ENCODE measurements around the gene RAB44. TPM values are rescaled to one million over a fixed set of nuclear protein-coding genes. Genes with fewer than 3 reads are reported as not detected.

The RAB44 gene
- total and polyA plus RNA-seq, 2 of the 13 experiments (the other 11 are each of a cell fraction or from before 2014, with no cell fraction given) = not detected

DNA sequence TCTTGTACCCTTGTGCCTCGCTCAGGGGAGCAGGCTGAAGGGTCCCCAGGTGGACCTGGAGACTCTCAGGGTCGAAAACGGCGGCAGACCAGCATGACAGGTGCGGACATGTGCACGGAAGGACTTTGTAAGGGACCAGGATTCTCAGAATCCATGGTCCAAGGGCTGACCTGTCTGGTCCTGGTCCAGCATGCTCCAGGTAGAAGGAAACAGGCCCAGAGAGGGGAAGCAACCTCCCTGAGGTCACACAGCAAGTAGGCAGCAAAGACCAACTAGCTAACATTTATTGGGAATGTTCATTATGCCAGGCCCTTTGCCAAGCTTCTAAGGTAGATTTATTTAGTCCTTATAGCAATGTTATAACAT lies 13.2 kb upstream of the RAB44 start (continued):
- TF ChIP-seq, protein P1, sequence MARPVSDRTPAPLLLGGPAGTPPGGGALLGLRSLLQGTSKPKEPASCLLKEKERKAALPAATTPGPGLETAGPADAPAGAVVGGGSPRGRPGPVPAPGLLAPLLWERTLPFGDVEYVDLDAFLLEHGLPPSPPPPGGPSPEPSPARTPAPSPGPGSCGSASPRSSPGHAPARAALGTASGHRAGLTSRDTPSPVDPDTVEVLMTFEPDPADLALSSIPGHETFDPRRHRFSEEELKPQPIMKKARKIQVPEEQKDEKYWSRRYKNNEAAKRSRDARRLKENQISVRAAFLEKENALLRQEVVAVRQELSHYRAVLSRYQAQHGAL (CRISPR knock-in tag; IDR thresholded peaks at IDR 0.05; ENCODE audit: not compliant biosample characterization) = no peak
- TF ChIP-seq ZSCAN9 (CRISPR knock-in tag; IDR thresholded peaks at IDR 0.05; ENCODE audit: borderline replicate concordance) = no peak
- TF ChIP-seq GTF2F1 (IDR thresholded peaks at IDR 0.05; ENCODE audit: low read length) = no peak
- no peak for TF ChIP-seq ARNT (IDR thresholded peaks at IDR 0.05)
- no peak for TF ChIP-seq SALL2 (CRISPR knock-in tag; IDR thresholded peaks at IDR 0.05)
- no peak for TF ChIP-seq ZNF160 (CRISPR knock-in tag; IDR thresholded peaks at IDR 0.05)
- TF ChIP-seq HHEX (CRISPR knock-in tag; IDR thresholded peaks at IDR 0.05) = no peak
- TF ChIP-seq, protein P2, sequence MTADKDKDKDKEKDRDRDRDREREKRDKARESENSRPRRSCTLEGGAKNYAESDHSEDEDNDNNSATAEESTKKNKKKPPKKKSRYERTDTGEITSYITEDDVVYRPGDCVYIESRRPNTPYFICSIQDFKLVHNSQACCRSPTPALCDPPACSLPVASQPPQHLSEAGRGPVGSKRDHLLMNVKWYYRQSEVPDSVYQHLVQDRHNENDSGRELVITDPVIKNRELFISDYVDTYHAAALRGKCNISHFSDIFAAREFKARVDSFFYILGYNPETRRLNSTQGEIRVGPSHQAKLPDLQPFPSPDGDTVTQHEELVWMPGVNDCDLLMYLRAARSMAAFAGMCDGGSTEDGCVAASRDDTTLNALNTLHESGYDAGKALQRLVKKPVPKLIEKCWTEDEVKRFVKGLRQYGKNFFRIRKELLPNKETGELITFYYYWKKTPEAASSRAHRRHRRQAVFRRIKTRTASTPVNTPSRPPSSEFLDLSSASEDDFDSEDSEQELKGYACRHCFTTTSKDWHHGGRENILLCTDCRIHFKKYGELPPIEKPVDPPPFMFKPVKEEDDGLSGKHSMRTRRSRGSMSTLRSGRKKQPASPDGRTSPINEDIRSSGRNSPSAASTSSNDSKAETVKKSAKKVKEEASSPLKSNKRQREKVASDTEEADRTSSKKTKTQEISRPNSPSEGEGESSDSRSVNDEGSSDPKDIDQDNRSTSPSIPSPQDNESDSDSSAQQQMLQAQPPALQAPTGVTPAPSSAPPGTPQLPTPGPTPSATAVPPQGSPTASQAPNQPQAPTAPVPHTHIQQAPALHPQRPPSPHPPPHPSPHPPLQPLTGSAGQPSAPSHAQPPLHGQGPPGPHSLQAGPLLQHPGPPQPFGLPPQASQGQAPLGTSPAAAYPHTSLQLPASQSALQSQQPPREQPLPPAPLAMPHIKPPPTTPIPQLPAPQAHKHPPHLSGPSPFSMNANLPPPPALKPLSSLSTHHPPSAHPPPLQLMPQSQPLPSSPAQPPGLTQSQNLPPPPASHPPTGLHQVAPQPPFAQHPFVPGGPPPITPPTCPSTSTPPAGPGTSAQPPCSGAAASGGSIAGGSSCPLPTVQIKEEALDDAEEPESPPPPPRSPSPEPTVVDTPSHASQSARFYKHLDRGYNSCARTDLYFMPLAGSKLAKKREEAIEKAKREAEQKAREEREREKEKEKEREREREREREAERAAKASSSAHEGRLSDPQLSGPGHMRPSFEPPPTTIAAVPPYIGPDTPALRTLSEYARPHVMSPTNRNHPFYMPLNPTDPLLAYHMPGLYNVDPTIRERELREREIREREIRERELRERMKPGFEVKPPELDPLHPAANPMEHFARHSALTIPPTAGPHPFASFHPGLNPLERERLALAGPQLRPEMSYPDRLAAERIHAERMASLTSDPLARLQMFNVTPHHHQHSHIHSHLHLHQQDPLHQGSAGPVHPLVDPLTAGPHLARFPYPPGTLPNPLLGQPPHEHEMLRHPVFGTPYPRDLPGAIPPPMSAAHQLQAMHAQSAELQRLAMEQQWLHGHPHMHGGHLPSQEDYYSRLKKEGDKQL (CRISPR knock-in tag; IDR thresholded peaks at IDR 0.05; ENCODE audit: low read depth) = no peak
- TF ChIP-seq, protein P3, sequence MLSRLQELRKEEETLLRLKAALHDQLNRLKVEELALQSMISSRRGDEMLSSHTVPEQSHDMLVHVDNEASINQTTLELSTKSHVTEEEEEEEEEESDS (CRISPR knock-in tag; IDR thresholded peaks at IDR 0.05; ENCODE audit: borderline replicate concordance) = no peak
